GM12801 (cell line): ENCODE data around the gene CXorf58.

Experiments used
- CTCF ChIP-seq: IDR thresholded peaks from one replicate; pipeline ENCODE4 v1.5.1; 2011; ENCODE audit warnings: control low read depth; ENCODE audit not compliant: insufficient read length; ENCODE audit errors: extremely low read depth

CXorf58 gene

GRCh38 chrX:23932046-23932445 is 24.2 kb downstream of the CXorf58 start:
- TF ChIP-seq CTCF: no peak

- TF ChIP-seq CTCF: no peak
Measured at GRCh38 chrX:23935106-23935505, 27.3 kb downstream of the CXorf58 start.

GRCh38 chrX:23936180-23936579 is 28.4 kb downstream of the CXorf58 start:
- no peak for TF ChIP-seq CTCF

- no peak for TF ChIP-seq CTCF
Measured at GRCh38 chrX:23937100-23937499, 29.3 kb downstream of the CXorf58 start.

- TF ChIP-seq CTCF: no peak
Measured at GRCh38 chrX:23938690-23939089, 30.9 kb downstream of the CXorf58 start.

GRCh38 chrX:23939203-23939602 is 31.4 kb downstream of the CXorf58 start:
- TF ChIP-seq CTCF: no peak

- TF ChIP-seq CTCF: no peak
Measured at GRCh38 chrX:23944234-23944633, 36.4 kb downstream of the CXorf58 start.

- no peak for TF ChIP-seq CTCF
Measured at GRCh38 chrX:23945206-23945605, 37.4 kb downstream of the CXorf58 start.
